GM23248 (cell line): ENCODE measurements around the gene PKNOX2. TPM values are rescaled to one million over a fixed set of nuclear protein-coding genes. Genes with fewer than 3 reads are reported as not detected.

Experiments
- DNase-seq: peaks from one replicate; pipeline ENCODE4 v3.0.0-alpha.2; 2015
- H2AFZ ChIP-seq: fragments of 200-600 bp; sonication (generic); 2 replicates; pipeline ENCODE4 v1.6.1; 2016; ENCODE audit warnings: antibody characterized with exemption
- H3F3A ChIP-seq: fragments of 200-600 bp; sonication (generic); 2 replicates; pipeline ENCODE4 v1.6.1; 2016; ENCODE audit warnings: mild to moderate bottlenecking, antibody characterized with exemption, mixed run types; ENCODE audit not compliant: insufficient read depth
- H3K27ac ChIP-seq: fragments of 200-600 bp; sonication (generic); 2 replicates; pipeline ENCODE4 v1.5.1; 2016; ENCODE audit warnings: mild to moderate bottlenecking
- H3K27me3 ChIP-seq: fragments of 200-600 bp; sonication (generic); replicated peaks from 2 replicates; pipeline ENCODE4 v1.6.1; 2016; ENCODE audit warnings: mild to moderate bottlenecking; ENCODE audit not compliant: insufficient read depth
- H3K36me3 ChIP-seq: fragments of 200-600 bp; sonication (generic); 2 replicates; pipeline ENCODE4 v1.6.1; 2016; ENCODE audit warnings: low read depth, mild to moderate bottlenecking
- H3K4me1 ChIP-seq: fragments of 200-600 bp; sonication (generic); 2 replicates; pipeline ENCODE4 v1.6.1; 2016; ENCODE audit warnings: mild to moderate bottlenecking; ENCODE audit not compliant: insufficient read depth
- H3K4me2 ChIP-seq: fragments of 200-600 bp; sonication (generic); one replicate; pipeline ENCODE4 v1.6.1; 2016; ENCODE audit warnings: mild to moderate bottlenecking; ENCODE audit not compliant: unreplicated experiment
- H3K4me3 ChIP-seq: fragments of 200-600 bp; sonication (generic); 2 replicates; pipeline ENCODE4 v1.5.1; 2016; ENCODE audit warnings: mild to moderate bottlenecking
- H3K79me2 ChIP-seq: fragments of 200-600 bp; sonication (generic); 2 replicates; pipeline ENCODE4 v1.6.1; 2016; ENCODE audit warnings: mild to moderate bottlenecking; ENCODE audit not compliant: insufficient read depth
- H3K9ac ChIP-seq: fragments of 200-600 bp; sonication (generic); 2 replicates; pipeline ENCODE4 v1.6.1; 2016; ENCODE audit warnings: mild to moderate bottlenecking
- H3K9me2 ChIP-seq: fragments of 200-600 bp; sonication (generic); 2 replicates; pipeline ENCODE4 v1.6.1; 2016; ENCODE audit warnings: mixed run types, mild to moderate bottlenecking, moderate library complexity; ENCODE audit not compliant: insufficient read depth
- H3K9me3 ChIP-seq: fragments of 200-600 bp; sonication (generic); one replicate; pipeline ENCODE4 v1.6.1; 2017; ENCODE audit warnings: low read depth
- H4K20me1 ChIP-seq: fragments of 200-600 bp; sonication (generic); 2 replicates; pipeline ENCODE4 v1.6.0; 2016; ENCODE audit not compliant: insufficient read depth
- EZH2 ChIP-seq: fragments of 200-600 bp; sonication (generic); IDR thresholded peaks from 2 replicates; pipeline ENCODE4 v1.6.1; 2018; ENCODE audit warnings: antibody characterized with exemption, mild to moderate bottlenecking; ENCODE audit not compliant: insufficient read depth, poor library complexity, severe bottlenecking
- EZH2phosphoT487 ChIP-seq: fragments of 200-600 bp; sonication (generic); IDR thresholded peaks from 2 replicates; pipeline ENCODE4 v1.6.1; 2018; ENCODE audit warnings: antibody characterized with exemption, moderate library complexity, mild to moderate bottlenecking, low read depth; ENCODE audit not compliant: insufficient read depth
- WGBS, 2 experiments: methylation state at CpG; one replicate each; pipeline ENCODE4 v1.1.6; 2015 to 2017; ENCODE audit warnings: low lambda C conversion rate in 2 of 2, low coverage in 1 of 2; ENCODE audit errors: missing lambda C conversion rate in 2 of 2; 5-methylcytosine and 5-hydroxymethylcytosine counted together
- in situ Hi-C: fragments of 300-500 bp; cut with MboI; formaldehyde crosslinking; loops from 2 replicates; pipeline ENCODE4 v1.15.0; 2020
- polyA plus RNA-seq: library from polyadenylated mRNA; unstranded; fragments of >200 nt; fragmentation: Nextera tagmentation; extraction: Ambion mirVana; gene quantifications from 2 replicates; pipeline ENCODE4 v1.2.1, GENCODE V29; 2016
- total RNA-seq: library from RNA; depleted of rRNA; stranded (reverse); fragments of >200 nt; shearing (Covaris generic); gene quantifications from 2 replicates; pipeline ENCODE4 v1.2.3, GENCODE V29; 2014

Gene PKNOX2
- total and polyA plus RNA-seq, 2 experiments from 2014 or later, result 0.21 to 0.76 TPM

GRCh38 chr11:125319649-125320048 lies 155.1 kb downstream of the PKNOX2 start:
- Histone ChIP-seq H3K4me2 (no peak overlapping the region), H3K9ac (no peak overlapping the region), H3K4me3 (no peak overlapping the region), H4K20me1 (no peaks in the 10 kb centered on the region), H3K4me1 (no peaks in the 10 kb centered on the region), H3K79me2 (no peaks in the 10 kb centered on the region), H3F3A (no peaks in the 10 kb centered on the region), H3K27me3 (peaks cover 33% of the 10 kb centered on the region; the same call in 1 of the 2 replicates), H3K27ac (no peak overlapping the region), H3K36me3 (no peaks in the 10 kb centered on the region), H2AFZ (no peak overlapping the region), H3K9me2 (no peaks in the 10 kb centered on the region), H3K9me3 (no peaks in the 10 kb centered on the region)
- TF ChIP-seq EZH2, result no peak
- WGBS, 2 experiments, result 29 to 32% methylated on average over 1 of the region's 1 CpG
- no peak for DNase-seq
- in situ Hi-C loops, result no loop called here

GRCh38 chr11:125320347-125321076 lies 156.0 kb downstream of the PKNOX2 start:
- H3K79me2 ChIP-seq, result no peaks in the 10 kb centered on the region
- H4K20me1 ChIP-seq, result no peaks in the 10 kb centered on the region
- TF ChIP-seq EZH2 (no peak), EZH2phosphoT487 (no peak)
- no peak overlapping the region for H3K4me3 ChIP-seq
- no peaks in the 10 kb centered on the region for H3K9me2 ChIP-seq
- no peak overlapping the region for H2AFZ ChIP-seq
- in situ Hi-C loops, result no loop called here
- H3K9me3 ChIP-seq, result no peaks in the 10 kb centered on the region
- no peak overlapping the region for H3K27ac ChIP-seq
- no peaks in the 10 kb centered on the region for H3K36me3 ChIP-seq
- no peak overlapping the region for H3K4me2 ChIP-seq
- no peak overlapping the region for H3K9ac ChIP-seq
- no peaks in the 10 kb centered on the region for H3F3A ChIP-seq
- peaks cover 35% of the 10 kb centered on the region; the same call in 1 of the 2 replicates for H3K27me3 ChIP-seq
- no peak for DNase-seq
- no peaks in the 10 kb centered on the region for H3K4me1 ChIP-seq
- 56 to 59% methylated on average over 4 of the region's 4 CpGs for WGBS, 2 experiments

GRCh38 chr11:125322289-125322688 lies 157.7 kb downstream of the PKNOX2 start:
- no peaks in the 10 kb centered on the region for H3F3A ChIP-seq
- no peak overlapping the region for H3K4me3 ChIP-seq
- H3K36me3 ChIP-seq, result no peaks in the 10 kb centered on the region
- in situ Hi-C loops, result no loop called here
- DNase-seq, result no peak
- H3K27me3 ChIP-seq, result peaks cover 51% of the 10 kb centered on the region; the same call in 1 of the 2 replicates
- no peaks in the 10 kb centered on the region for H3K9me3 ChIP-seq
- H3K9ac ChIP-seq, result no peak overlapping the region
- H3K4me2 ChIP-seq, result no peak overlapping the region
- H3K4me1 ChIP-seq, result no peaks in the 10 kb centered on the region
- H3K27ac ChIP-seq, result no peak overlapping the region
- no peaks in the 10 kb centered on the region for H3K9me2 ChIP-seq
- no peak overlapping the region for H2AFZ ChIP-seq
- no peak for TF ChIP-seq EZH2
- TF ChIP-seq EZH2phosphoT487, result no peak
- 71 to 73% methylated on average over 8 of the region's 8 CpGs for WGBS, 2 experiments
- no peaks in the 10 kb centered on the region for H4K20me1 ChIP-seq
- no peaks in the 10 kb centered on the region for H3K79me2 ChIP-seq

DNA sequence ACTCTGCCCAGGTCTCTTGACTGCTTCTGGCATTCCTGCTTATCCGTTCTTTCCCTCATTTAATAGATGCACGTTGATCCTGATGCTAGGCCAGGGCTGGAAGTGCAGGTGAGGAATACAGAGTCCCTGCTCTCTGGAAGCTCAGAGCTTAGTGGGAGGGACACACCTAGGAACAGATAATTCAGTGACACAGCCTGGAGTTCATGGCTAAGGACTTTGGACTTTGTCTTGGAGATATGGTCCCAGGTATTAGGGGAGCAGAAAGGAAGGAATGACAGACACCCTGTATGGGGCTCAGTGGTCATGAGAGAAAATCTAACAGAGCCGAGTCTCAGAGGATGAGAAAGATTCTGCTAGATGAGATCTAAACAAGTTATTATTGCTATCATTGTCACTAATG lies 160.6 kb downstream of the PKNOX2 start:
- H3K9ac ChIP-seq, result no peak overlapping the region
- H3K4me3 ChIP-seq, result no peak overlapping the region
- no peaks in the 10 kb centered on the region for H3K79me2 ChIP-seq
- no peaks in the 10 kb centered on the region for H3K9me2 ChIP-seq
- no peaks in the 10 kb centered on the region for H3K36me3 ChIP-seq
- WGBS, 2 experiments, result 31 to 48% methylated on average over 3 of the region's 3 CpGs
- H3K4me1 ChIP-seq, result no peaks in the 10 kb centered on the region
- no peaks in the 10 kb centered on the region for H3F3A ChIP-seq
- no peak for DNase-seq
- TF ChIP-seq EZH2phosphoT487, result no peak
- TF ChIP-seq EZH2, result no peak
- H2AFZ ChIP-seq, result no peak overlapping the region
- H3K9me3 ChIP-seq, result no peaks in the 10 kb centered on the region
- no peaks in the 10 kb centered on the region for H4K20me1 ChIP-seq
- H3K27ac ChIP-seq, result no peak overlapping the region
- no peak overlapping the region for H3K4me2 ChIP-seq
- in situ Hi-C loops, result no loop called here
- H3K27me3 ChIP-seq, result peaks cover 58% of the 10 kb centered on the region; the same call in 1 of the 2 replicates
